ENCODE measurements around the gene APLP2. TPM values are rescaled to one million over a fixed set of nuclear protein-coding genes. Genes with fewer than 3 reads are reported as not detected.

Gene APLP2
- total and polyA plus RNA-seq, 9 of the 15 experiments (the other 6 are each of a cell fraction or from before 2014, with no cell fraction given): 17.4 to 164 (median 118) TPM

- TF ChIP-seq ZNF232 (CRISPR knock-in tag; IDR thresholded peaks at IDR 0.05) (no peak), EP300 (IDR thresholded peaks at IDR 0.05; ENCODE audit: low read length) (no peak), REST (IDR thresholded peaks at IDR 0.05; ENCODE audit: borderline replicate concordance) (no peak), REST (CRISPR knock-in tag; IDR thresholded peaks at IDR 0.05; ENCODE audit: low read depth) (no peak), PML (IDR thresholded peaks at IDR 0.05; ENCODE audit: low read length) (no peak), ZBTB1 (CRISPR knock-in tag; IDR thresholded peaks at IDR 0.05; ENCODE audit: borderline replicate concordance, low read depth) (no peak)
Measured at GRCh38 chr11:130063451-130063850, 6.2 kb upstream of the APLP2 start (continued).
